Measurements from ENCODE around the gene CHST13. TPM values are rescaled to one million over a fixed set of nuclear protein-coding genes. Genes with fewer than 3 reads are reported as not detected.

CHST13 gene
- total RNA-seq, 2 donors from 2014 or later: 1.6 to 6.7 TPM

DNA sequence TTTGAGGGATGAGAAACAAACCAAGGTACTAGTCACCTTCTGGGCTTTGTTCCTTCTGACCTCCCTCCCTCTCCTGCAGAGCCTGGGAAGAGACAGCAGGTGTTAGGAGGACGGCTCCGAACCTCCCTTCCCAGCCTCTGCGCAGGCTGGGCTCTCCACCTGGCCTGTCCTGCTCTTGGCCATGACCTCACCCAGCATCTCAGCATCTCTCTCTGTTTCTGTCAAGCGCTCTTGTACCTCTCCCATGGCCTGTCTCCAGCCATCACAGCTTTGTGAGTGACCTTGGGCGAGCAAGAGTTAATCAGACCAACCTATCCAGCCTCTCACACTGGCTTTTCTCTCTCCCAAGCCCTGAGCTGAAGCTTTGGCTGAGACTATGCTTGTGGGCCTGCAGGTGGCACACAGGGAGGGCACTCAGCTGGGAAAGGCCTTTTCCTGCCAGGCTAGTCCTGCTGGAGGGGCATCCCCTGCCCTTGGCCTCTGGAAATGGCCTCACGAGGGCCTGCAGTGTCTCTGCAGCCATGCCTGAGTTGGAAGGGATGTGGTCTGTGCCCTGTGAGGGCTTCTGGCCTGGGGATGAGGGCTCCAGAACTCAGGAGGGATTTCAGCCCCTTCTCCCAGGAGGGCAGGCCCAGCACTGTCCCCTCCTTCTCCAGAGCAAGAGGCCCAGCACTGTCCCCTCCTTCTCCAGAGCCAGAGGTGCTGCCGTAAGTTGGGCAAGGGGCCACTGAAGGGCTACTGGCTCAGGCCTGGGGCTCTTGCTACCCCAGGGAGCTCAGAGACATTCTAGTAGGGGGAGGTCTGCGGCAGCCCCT lies 2.1 kb downstream of the CHST13 start:
- Histone ChIP-seq H3K4me1 (ENCODE audit: control insufficient read depth, insufficient read depth, low read length) (no peaks in the 10 kb centered on the region), H3K9me3 (ENCODE audit: control insufficient read depth, low read length) (no peaks in the 10 kb centered on the region), H3K27ac (ENCODE audit: low read depth, low read length) (no peak overlapping the region), H3K27me3 (ENCODE audit: control insufficient read depth, insufficient read depth, low read length, poor library complexity, severe bottlenecking) (peaks cover 27% of the 10 kb centered on the region), H3K4me3 (ENCODE audit: low read length) (no peak overlapping the region), H3K9ac (ENCODE audit: extremely low read depth, low read length, poor library complexity, severe bottlenecking) (no peak overlapping the region), H3K36me3 (ENCODE audit: control insufficient read depth, insufficient read depth, low read length) (no peaks in the 10 kb centered on the region)
- peaks cover 31% of the 10 kb centered on the region for H3K27me3 Mint-ChIP-seq (ENCODE audit: insufficient read depth)
- H3K9me3 Mint-ChIP-seq: no peaks in the 10 kb centered on the region
- peak; percentile 19 for TF ChIP-seq CTCF (conservative IDR thresholded peaks at IDR 0.05)
- WGBS, 2 experiments (ENCODE audit: insufficient coverage in 1 of 2, insufficient read length in 1 of 2): 89 to 91% methylated on average over 3 to 8 of the region's 8 CpGs
- no peak for DNase-seq
- H3K27ac Mint-ChIP-seq: no peak overlapping the region
- H3K4me1 Mint-ChIP-seq: no peaks in the 10 kb centered on the region
- no peak overlapping the region for H3K4me3 Mint-ChIP-seq
- no peaks in the 10 kb centered on the region for H3K36me3 Mint-ChIP-seq (ENCODE audit: low read depth)

DNA sequence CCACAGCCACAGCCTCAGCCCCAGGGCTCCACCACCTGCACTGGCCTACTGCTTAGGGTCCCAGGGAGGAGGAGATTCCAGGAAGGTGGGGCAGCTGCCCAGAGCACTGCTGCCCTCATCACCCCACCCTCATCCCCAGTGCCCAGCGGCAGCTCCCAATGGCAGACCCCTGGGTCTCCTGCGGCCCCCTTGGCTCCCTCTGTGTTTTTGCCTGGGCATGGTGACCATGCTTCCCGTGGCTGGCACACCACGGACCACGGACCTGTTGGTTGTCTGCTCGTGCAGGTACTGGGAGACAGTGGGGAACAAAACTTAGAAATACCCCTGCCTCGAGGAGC lies 2.7 kb downstream of the CHST13 start:
- 91 to 92% methylated on average over 6 to 7 of the region's 7 CpGs for WGBS, 2 experiments (ENCODE audit: insufficient coverage in 1 of 2, insufficient read length in 1 of 2)
- TF ChIP-seq CTCF (conservative IDR thresholded peaks at IDR 0.05): no peak
- H3K9me3 ChIP-seq (ENCODE audit: control insufficient read depth, low read length): no peaks in the 10 kb centered on the region
- DNase-seq: no peak
- H3K4me3 Mint-ChIP-seq: no peak overlapping the region
- H3K27ac Mint-ChIP-seq: no peak overlapping the region
- no peaks in the 10 kb centered on the region for H3K9me3 Mint-ChIP-seq
- H3K4me1 ChIP-seq (ENCODE audit: control insufficient read depth, insufficient read depth, low read length): no peaks in the 10 kb centered on the region
- no peak overlapping the region for H3K4me3 ChIP-seq (ENCODE audit: low read length)
- peaks cover 31% of the 10 kb centered on the region for H3K27me3 Mint-ChIP-seq (ENCODE audit: insufficient read depth)
- H3K36me3 ChIP-seq (ENCODE audit: control insufficient read depth, insufficient read depth, low read length): no peaks in the 10 kb centered on the region
- H3K36me3 Mint-ChIP-seq (ENCODE audit: low read depth): no peaks in the 10 kb centered on the region
- H3K9ac ChIP-seq (ENCODE audit: extremely low read depth, low read length, poor library complexity, severe bottlenecking): no peak overlapping the region
- peaks cover 27% of the 10 kb centered on the region for H3K27me3 ChIP-seq (ENCODE audit: control insufficient read depth, insufficient read depth, low read length, poor library complexity, severe bottlenecking)
- H3K4me1 Mint-ChIP-seq: no peaks in the 10 kb centered on the region
- no peak overlapping the region for H3K27ac ChIP-seq (ENCODE audit: low read depth, low read length)

DNA sequence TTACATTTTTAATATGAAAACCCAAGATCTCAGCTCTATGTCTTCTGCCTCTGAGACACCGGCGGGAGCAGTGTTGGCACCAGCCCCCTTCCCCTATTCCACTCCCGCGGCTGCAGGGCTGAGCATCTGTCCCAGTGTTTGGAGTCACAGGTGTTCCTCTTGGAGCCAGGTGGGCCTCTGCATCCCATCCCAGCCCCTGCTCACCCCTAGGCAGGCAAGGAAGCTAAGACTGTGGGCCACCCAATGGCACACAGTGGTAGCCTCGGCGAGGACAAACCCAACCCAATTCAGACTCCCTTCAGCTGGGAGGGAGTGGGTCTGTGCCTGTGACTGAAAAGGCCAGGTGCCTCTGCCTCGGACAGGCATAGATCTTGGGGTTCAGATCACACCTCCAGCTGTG lies 3.1 kb downstream of the CHST13 start:
- Mint-ChIP-seq H3K4me1 (no peaks in the 10 kb centered on the region), H3K27ac (no peak overlapping the region), H3K27me3 (ENCODE audit: insufficient read depth) (peaks cover 31% of the 10 kb centered on the region), H3K36me3 (ENCODE audit: low read depth) (no peaks in the 10 kb centered on the region), H3K4me3 (no peak overlapping the region), H3K9me3 (no peaks in the 10 kb centered on the region)
- H3K27me3 ChIP-seq (ENCODE audit: control insufficient read depth, insufficient read depth, low read length, poor library complexity, severe bottlenecking): peaks cover 29% of the 10 kb centered on the region
- DNase-seq: no peak
- no peak overlapping the region for H3K27ac ChIP-seq (ENCODE audit: low read depth, low read length)
- WGBS, 2 experiments (ENCODE audit: insufficient coverage in 1 of 2, insufficient read length in 1 of 2): 87 to 100% methylated on average over 2 to 7 of the region's 7 CpGs
- TF ChIP-seq CTCF (conservative IDR thresholded peaks at IDR 0.05): no peak
- H3K4me3 ChIP-seq (ENCODE audit: low read length): no peak overlapping the region
- H3K4me1 ChIP-seq (ENCODE audit: control insufficient read depth, insufficient read depth, low read length): no peaks in the 10 kb centered on the region
- no peak overlapping the region for H3K9ac ChIP-seq (ENCODE audit: extremely low read depth, low read length, poor library complexity, severe bottlenecking)
- H3K36me3 ChIP-seq (ENCODE audit: control insufficient read depth, insufficient read depth, low read length): no peaks in the 10 kb centered on the region
- H3K9me3 ChIP-seq (ENCODE audit: control insufficient read depth, low read length): no peaks in the 10 kb centered on the region
